HepG2 (cell line): ENCODE data around the gene GNA12. TPM values are rescaled to one million over a fixed set of nuclear protein-coding genes. Genes with fewer than 3 reads are reported as not detected.

Source experiments
- ATAC-seq: fragments of 200-7000 bp; cut with Tn5 transposase; 3 replicates; pipeline ENCODE4 v1.9.1; 2020; ENCODE audit warnings: mild to moderate bottlenecking, moderate library complexity
- BruUV-seq: library from RNA; stranded (reverse); fragments of 400-500 nt; replicated peaks from 2 replicates; lab custom pipeline; 2021; lab: Mats Ljungman, UMichigan
- CTCF ChIA-PET: fragments of 300-600 bp; formaldehyde crosslinking; extraction: SDS; loops from one replicate; lab custom pipeline; 2021; ENCODE audit warnings: low total read pairs, inconsistent platforms, low intra/inter-chr PET ratio; lab: Yijun Ruan, JAX
- POLR2A ChIA-PET: fragments of 350-600 bp; sonication (Branson Sonifier 250); formaldehyde crosslinking; loops from one replicate; lab custom pipeline; 2020; ENCODE audit warnings: antibody characterized with exemption, inconsistent platforms; lab: Yijun Ruan, JAX
- DNase-seq: peaks from one replicate; pipeline ENCODE4 v3.0.0-alpha.2; 2015; ENCODE audit warnings: low spot score
- FAIRE-seq: peaks from 3 replicates; lab custom pipeline; 2011; peaks lifted over from hg19 to GRCh38; lab: Jason Lieb, UNC
- H2AFZ ChIP-seq: one replicate; pipeline ENCODE4 v1.6.1; 2011; ENCODE audit warnings: low read length, inconsistent platforms
- H3K27ac ChIP-seq: fragments of 300-600 bp; 3 replicates; pipeline ENCODE4 v1.8.0; 2011; ENCODE audit warnings: mixed run types, mild to moderate bottlenecking, mixed read lengths, low read length, inconsistent platforms; ENCODE audit not compliant: insufficient read depth; ENCODE audit errors: extremely low read length
- H3K27me3 ChIP-seq, 2 experiments: fragments of 200-600 bp in 1 of 2; 2 replicates in 1 of 2; 3 replicates in 1 of 2; pipeline versions ENCODE4 v1.6.0 to v1.8.0; 2011; ENCODE audit warnings: low read length in 2 of 2, mild to moderate bottlenecking in 2 of 2, moderate library complexity in 2 of 2, inconsistent platforms in 1 of 2; ENCODE audit not compliant: insufficient read depth in 2 of 2, control insufficient read depth in 1 of 2
- H3K36me3 ChIP-seq, 2 experiments: fragments of 200-600 bp in 1 of 2; replicated peaks in 1 of 2; 2 replicates in 1 of 2; 3 replicates in 1 of 2; pipeline versions ENCODE4 v1.5.1 to v1.8.0; 2011; ENCODE audit warnings: low read length in 2 of 2, inconsistent platforms in 1 of 2; ENCODE audit not compliant: insufficient read depth in 2 of 2, control insufficient read depth in 1 of 2
- H3K4me1 ChIP-seq: 2 replicates; pipeline ENCODE4 v1.5.1; 2012; ENCODE audit warnings: low read length, inconsistent platforms; ENCODE audit not compliant: insufficient read depth
- H3K4me2 ChIP-seq: 2 replicates; pipeline ENCODE4 v1.6.0; 2011; ENCODE audit warnings: low read depth, low read length, inconsistent platforms
- H3K4me3 ChIP-seq, 3 experiments: fragments of 200-600 bp in 1 of 3; sonication (generic), shearing (Covaris generic) in 1 of 3; replicated peaks in 1 of 3; 2 replicates each; pipeline ENCODE4 v1.5.1; 2011 to 2016; ENCODE audit warnings: low read length in 3 of 3, inconsistent platforms in 2 of 3, low read depth in 2 of 3, mild to moderate bottlenecking in 2 of 3, control low read depth in 1 of 3, mixed read lengths in 1 of 3; ENCODE audit not compliant: insufficient read depth in 1 of 3
- H3K79me2 ChIP-seq: one replicate; pipeline ENCODE4 v1.6.1; 2011; ENCODE audit warnings: low read length, inconsistent platforms; ENCODE audit not compliant: insufficient read depth
- H3K9ac ChIP-seq: 2 replicates; pipeline ENCODE4 v1.6.0; 2011; ENCODE audit warnings: mild to moderate bottlenecking, low read depth, low read length, inconsistent platforms; ENCODE audit not compliant: insufficient read depth
- H3K9me3 ChIP-seq: 2 replicates; pipeline ENCODE4 v1.5.1; 2012; ENCODE audit warnings: mild to moderate bottlenecking, low read length
- H4K20me1 ChIP-seq: 2 replicates; pipeline ENCODE4 v1.6.0; 2011; ENCODE audit warnings: inconsistent platforms, mild to moderate bottlenecking, low read length, moderate library complexity; ENCODE audit not compliant: insufficient read depth
- ARNT ChIP-seq: fragments of 450-650 bp; IDR thresholded peaks from 2 replicates; pipeline ENCODE4 v1.6.1; 2017
- ASH2L ChIP-seq: fragments of 300-600, 200-600 bp; sonication (generic); IDR thresholded peaks from 2 replicates; pipeline ENCODE4 v1.7.0; 2017; ENCODE audit warnings: low read depth, mild to moderate bottlenecking, moderate library complexity, mixed read lengths, low read length; ENCODE audit not compliant: insufficient read length
- DMAP1 ChIP-seq: IDR thresholded peaks from 2 replicates; pipeline ENCODE4 v1.6.1; 2016
- FOXO1 ChIP-seq: sonication (generic); formaldehyde crosslinking; IDR thresholded peaks from 2 replicates; pipeline ENCODE4 v1.4.0; 2020; ENCODE audit warnings: missing genetic modification reagents
- NFIC ChIP-seq: IDR thresholded peaks from 2 replicates; pipeline ENCODE4 v1.6.1; 2012; ENCODE audit warnings: mild to moderate bottlenecking, low read length, inconsistent platforms
- NKX3-1 ChIP-seq: sonication (generic); formaldehyde crosslinking; IDR thresholded peaks from 2 replicates; pipeline ENCODE4 v1.5.0; 2020; ENCODE audit warnings: missing genetic modification reagents
- PCBP1 ChIP-seq: fragments of 200-400 bp; formaldehyde crosslinking; IDR thresholded peaks from 2 replicates; pipeline ENCODE4 v1.6.1; 2017; ENCODE audit warnings: mild to moderate bottlenecking, low read depth, low read length, borderline replicate concordance
- SMAD1 ChIP-seq: sonication (generic); formaldehyde crosslinking; IDR thresholded peaks from 2 replicates; pipeline ENCODE4 v1.4.0; 2020; ENCODE audit warnings: missing genetic modification reagents, low read depth, mild to moderate bottlenecking, borderline replicate concordance
- SNRNP70 ChIP-seq: fragments of 200-400 bp; formaldehyde crosslinking; IDR thresholded peaks from 2 replicates; pipeline ENCODE4 v1.6.1; 2017; ENCODE audit warnings: mild to moderate bottlenecking, low read depth, low read length, moderate library complexity
- ZKSCAN1 ChIP-seq: fragments of 150-350 bp; IDR thresholded peaks from 2 replicates; pipeline ENCODE4 v1.6.1; 2014; ENCODE audit warnings: low read length
- ZNF550 ChIP-seq: sonication (generic); formaldehyde crosslinking; IDR thresholded peaks from 2 replicates; pipeline ENCODE4 v1.4.0; 2020; ENCODE audit warnings: mild to moderate bottlenecking, missing genetic modification reagents, borderline replicate concordance
- WGBS: methylation state at CpG from one replicate; pipeline ENCODE4 v1.1.6; 2017; ENCODE audit warnings: low lambda C conversion rate; 5-methylcytosine and 5-hydroxymethylcytosine counted together
- in situ Hi-C: cut with HindIII; loops from 2 replicates; pipeline ENCODE4 v1.10.0; 2017; ENCODE audit warnings: low pct_unique_long_range_greater_than_20kb; ENCODE audit not compliant: extremely low pct_ligation_motif_present
- intact Hi-C: fragments of 100-400 bp; cut with micrococcal nuclease; formaldehyde crosslinking; loops from one replicate; pipeline ENCODE4 v1.10.0; 2022; ENCODE audit not compliant: unreplicated experiment
- polyA plus RNA-seq, 8 experiments: library from polyadenylated mRNA; depleted of rRNA in 3 of 8; stranded (reverse) in 7 of 8; unstranded in 1 of 8; fragments of >200 nt; fragmentation: Illumina TruSeq in 4 of 8; extraction: Trizol in 4 of 8; gene quantifications; 2 replicates each; pipeline versions ENCODE4 v1.2.1 to v1.2.3, GENCODE V29; 2011 to 2016; ENCODE audit warnings: low read depth in 4 of 8, missing spikeins in 1 of 8, mixed read lengths in 1 of 8; ENCODE audit not compliant: insufficient read depth in 1 of 8
- total RNA-seq, 5 experiments: library from RNA; depleted of rRNA; stranded (reverse); fragments of >200 nt; fragmentation: Illumina TruSeq; extraction: Trizol; gene quantifications; 2 replicates each; pipeline ENCODE4 v1.2.3, GENCODE V29; 2016; ENCODE audit warnings: low read depth in 1 of 5
- TF ChIP-seq, protein P1 (sequence below): sonication (generic); formaldehyde crosslinking; IDR thresholded peaks from 2 replicates; pipeline ENCODE4 v1.8.1; 2022; ENCODE audit warnings: mild to moderate bottlenecking, missing genetic modification reagents
- TF ChIP-seq, protein P2 (sequence below): IDR thresholded peaks from 2 replicates; pipeline ENCODE4 v1.6.1; 2016; ENCODE audit warnings: low read depth, borderline replicate concordance
- TF ChIP-seq, protein P3 (sequence below): conservative IDR thresholded peaks from 2 replicates; pipeline ENCODE4 v1.6.1; 2018; ENCODE audit warnings: missing genetic modification reagents
- TF ChIP-seq, protein P4 (sequence below): sonication (generic); formaldehyde crosslinking; IDR thresholded peaks from 2 replicates; pipeline ENCODE4 v1.8.0; 2022; ENCODE audit warnings: missing genetic modification reagents, mild to moderate bottlenecking, inconsistent platforms, borderline replicate concordance
- TF ChIP-seq, protein P5 (sequence below): sonication (generic); formaldehyde crosslinking; IDR thresholded peaks from 2 replicates; pipeline ENCODE4 v1.9.0; 2021; ENCODE audit warnings: mild to moderate bottlenecking, missing genetic modification reagents

The GNA12 gene
- total and polyA plus RNA-seq, 2 of the 13 experiments (the other 11 are each of a cell fraction or from before 2014, with no cell fraction given), result 16.2 to 50.9 TPM

DNA sequence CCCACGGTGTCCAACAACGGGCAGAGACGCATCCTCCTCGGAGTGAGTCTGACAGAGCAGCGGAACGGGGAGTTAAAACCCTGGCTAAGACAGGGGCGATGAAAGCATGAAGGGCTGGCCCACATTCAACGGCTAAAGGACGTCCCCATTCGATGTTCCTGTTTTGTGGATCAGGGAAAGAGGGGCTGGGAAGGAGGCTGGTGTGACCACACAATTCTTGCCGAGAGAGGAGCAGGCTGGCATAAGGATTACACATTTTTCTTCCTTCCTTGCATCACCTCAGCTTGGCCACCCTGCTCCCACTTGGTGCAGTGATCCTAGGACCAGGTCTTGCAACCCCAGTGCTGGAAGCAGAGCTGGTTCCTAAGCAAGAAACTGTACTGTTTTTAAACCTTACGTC is 67.7 kb downstream of the GNA12 start:
- Histone ChIP-seq H3K27ac (no peak overlapping the region), H3K4me2 (no peak overlapping the region)
- POLR2A ChIA-PET, result no interaction called here
- TF ChIP-seq NKX3-1 (no peak), ASH2L (no peak), ZKSCAN1 (no peak), ZNF550 (no peak), NFIC (no peak), SMAD1 (no peak), PCBP1 (no peak), SNRNP70 (no peak), ARNT (no peak), FOXO1 (CRISPR knock-in tag) (no peak), DMAP1 (CRISPR knock-in tag) (no peak)
- TF ChIP-seq, protein P1, sequence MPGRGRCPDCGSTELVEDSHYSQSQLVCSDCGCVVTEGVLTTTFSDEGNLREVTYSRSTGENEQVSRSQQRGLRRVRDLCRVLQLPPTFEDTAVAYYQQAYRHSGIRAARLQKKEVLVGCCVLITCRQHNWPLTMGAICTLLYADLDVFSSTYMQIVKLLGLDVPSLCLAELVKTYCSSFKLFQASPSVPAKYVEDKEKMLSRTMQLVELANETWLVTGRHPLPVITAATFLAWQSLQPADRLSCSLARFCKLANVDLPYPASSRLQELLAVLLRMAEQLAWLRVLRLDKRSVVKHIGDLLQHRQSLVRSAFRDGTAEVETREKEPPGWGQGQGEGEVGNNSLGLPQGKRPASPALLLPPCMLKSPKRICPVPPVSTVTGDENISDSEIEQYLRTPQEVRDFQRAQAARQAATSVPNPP (CRISPR knock-in tag), result no peak
- TF ChIP-seq, protein P2, sequence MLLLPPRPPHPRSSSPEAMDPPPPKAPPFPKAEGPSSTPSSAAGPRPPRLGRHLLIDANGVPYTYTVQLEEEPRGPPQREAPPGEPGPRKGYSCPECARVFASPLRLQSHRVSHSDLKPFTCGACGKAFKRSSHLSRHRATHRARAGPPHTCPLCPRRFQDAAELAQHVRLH (CRISPR knock-in tag), result no peak
- TF ChIP-seq, protein P3, sequence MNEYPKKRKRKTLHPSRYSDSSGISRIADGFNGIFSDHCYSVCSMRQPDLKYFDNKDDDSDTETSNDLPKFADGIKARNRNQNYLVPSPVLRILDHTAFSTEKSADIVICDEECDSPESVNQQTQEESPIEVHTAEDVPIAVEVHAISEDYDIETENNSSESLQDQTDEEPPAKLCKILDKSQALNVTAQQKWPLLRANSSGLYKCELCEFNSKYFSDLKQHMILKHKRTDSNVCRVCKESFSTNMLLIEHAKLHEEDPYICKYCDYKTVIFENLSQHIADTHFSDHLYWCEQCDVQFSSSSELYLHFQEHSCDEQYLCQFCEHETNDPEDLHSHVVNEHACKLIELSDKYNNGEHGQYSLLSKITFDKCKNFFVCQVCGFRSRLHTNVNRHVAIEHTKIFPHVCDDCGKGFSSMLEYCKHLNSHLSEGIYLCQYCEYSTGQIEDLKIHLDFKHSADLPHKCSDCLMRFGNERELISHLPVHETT (CRISPR knock-in tag), result no peak
- TF ChIP-seq, protein P4, sequence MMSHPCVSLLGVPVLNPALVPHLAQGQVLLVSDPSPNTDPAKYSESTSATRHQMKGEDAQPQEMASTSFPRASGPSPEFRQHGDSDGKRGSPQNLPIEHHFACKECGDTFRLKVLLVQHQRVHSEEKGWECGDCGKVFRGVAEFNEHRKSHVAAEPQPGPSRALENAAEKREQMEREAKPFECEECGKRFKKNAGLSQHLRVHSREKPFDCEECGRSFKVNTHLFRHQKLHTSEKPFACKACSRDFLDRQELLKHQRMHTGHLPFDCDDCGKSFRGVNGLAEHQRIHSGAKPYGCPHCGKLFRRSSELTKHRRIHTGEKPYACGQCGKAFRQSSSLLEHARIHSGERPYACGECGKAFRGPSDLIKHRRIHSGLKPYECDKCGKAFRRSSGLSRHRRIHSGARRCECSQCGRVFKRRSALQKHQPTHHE (CRISPR knock-in tag), result no peak
- TF ChIP-seq, protein P5, sequence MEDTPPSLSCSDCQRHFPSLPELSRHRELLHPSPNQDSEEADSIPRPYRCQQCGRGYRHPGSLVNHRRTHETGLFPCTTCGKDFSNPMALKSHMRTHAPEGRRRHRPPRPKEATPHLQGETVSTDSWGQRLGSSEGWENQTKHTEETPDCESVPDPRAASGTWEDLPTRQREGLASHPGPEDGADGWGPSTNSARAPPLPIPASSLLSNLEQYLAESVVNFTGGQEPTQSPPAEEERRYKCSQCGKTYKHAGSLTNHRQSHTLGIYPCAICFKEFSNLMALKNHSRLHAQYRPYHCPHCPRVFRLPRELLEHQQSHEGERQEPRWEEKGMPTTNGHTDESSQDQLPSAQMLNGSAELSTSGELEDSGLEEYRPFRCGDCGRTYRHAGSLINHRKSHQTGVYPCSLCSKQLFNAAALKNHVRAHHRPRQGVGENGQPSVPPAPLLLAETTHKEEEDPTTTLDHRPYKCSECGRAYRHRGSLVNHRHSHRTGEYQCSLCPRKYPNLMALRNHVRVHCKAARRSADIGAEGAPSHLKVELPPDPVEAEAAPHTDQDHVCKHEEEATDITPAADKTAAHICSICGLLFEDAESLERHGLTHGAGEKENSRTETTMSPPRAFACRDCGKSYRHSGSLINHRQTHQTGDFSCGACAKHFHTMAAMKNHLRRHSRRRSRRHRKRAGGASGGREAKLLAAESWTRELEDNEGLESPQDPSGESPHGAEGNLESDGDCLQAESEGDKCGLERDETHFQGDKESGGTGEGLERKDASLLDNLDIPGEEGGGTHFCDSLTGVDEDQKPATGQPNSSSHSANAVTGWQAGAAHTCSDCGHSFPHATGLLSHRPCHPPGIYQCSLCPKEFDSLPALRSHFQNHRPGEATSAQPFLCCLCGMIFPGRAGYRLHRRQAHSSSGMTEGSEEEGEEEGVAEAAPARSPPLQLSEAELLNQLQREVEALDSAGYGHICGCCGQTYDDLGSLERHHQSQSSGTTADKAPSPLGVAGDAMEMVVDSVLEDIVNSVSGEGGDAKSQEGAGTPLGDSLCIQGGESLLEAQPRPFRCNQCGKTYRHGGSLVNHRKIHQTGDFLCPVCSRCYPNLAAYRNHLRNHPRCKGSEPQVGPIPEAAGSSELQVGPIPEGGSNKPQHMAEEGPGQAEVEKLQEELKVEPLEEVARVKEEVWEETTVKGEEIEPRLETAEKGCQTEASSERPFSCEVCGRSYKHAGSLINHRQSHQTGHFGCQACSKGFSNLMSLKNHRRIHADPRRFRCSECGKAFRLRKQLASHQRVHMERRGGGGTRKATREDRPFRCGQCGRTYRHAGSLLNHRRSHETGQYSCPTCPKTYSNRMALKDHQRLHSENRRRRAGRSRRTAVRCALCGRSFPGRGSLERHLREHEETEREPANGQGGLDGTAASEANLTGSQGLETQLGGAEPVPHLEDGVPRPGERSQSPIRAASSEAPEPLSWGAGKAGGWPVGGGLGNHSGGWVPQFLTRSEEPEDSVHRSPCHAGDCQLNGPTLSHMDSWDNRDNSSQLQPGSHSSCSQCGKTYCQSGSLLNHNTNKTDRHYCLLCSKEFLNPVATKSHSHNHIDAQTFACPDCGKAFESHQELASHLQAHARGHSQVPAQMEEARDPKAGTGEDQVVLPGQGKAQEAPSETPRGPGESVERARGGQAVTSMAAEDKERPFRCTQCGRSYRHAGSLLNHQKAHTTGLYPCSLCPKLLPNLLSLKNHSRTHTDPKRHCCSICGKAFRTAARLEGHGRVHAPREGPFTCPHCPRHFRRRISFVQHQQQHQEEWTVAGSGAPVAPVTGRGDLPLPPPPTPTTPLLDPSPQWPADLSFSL (CRISPR knock-in tag), result no peak

More for the DNA sequence above, 67.7 kb downstream of the GNA12 start:
- DNase-seq (no peak), FAIRE-seq (no peak), ATAC-seq (no peak)
- CTCF ChIA-PET, result no interaction called here
- no peak overlapping the region for H3K4me3 ChIP-seq
- H3K4me1 ChIP-seq, result no peaks in the 10 kb centered on the region
- H4K20me1 ChIP-seq, result 0 out of 2 replicates have a peak, but pooled peaks cover 3% of the 10 kb centered on the region
- no peak overlapping the region for H3K9ac ChIP-seq
- in situ Hi-C loops (no loop called here), intact Hi-C loops (no loop called here)
- peaks cover 3 to 23% of the 10 kb centered on the region in 2 experiments; a peak in 4 of 5 replicates for H3K36me3 ChIP-seq
- H3K27me3 ChIP-seq, result no peaks in the 10 kb centered on the region
- BruUV-seq, result no TSS peak
- WGBS, result 94% methylated on average over 12 of the region's 12 CpGs
- no peak overlapping the region for H2AFZ ChIP-seq
- H3K9me3 ChIP-seq, result no peaks in the 10 kb centered on the region
- H3K79me2 ChIP-seq, result no peaks in the 10 kb centered on the region
